ENCODE measurements around the gene APP.
"Not testable (repeated sequence)": the region's sequence is repeated elsewhere in the genome, so short reads cannot be mapped to it uniquely, and the experiment has no call there.

Gene APP

DNA sequence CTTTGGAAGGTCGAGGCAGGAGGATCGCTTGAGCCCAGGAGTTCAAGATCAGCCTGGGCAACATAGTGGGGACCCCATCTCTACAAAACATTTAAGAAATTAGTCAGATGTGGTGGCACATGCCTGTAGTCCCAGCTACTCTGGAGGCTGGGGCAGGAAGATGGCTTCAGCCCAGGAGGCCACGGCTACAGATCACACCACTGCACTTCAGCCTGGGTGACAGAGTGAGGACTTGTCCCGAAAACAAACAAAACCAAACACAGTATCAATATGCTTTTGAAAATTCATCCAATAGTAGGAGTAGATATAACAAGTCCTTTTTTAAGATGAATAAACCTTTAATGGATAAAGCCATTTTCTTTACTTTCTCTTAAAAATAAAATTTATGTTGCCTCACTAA is 8.5 kb downstream of the APP start:
- DNase-seq (ENCODE audit: low read depth): no peak

DNA sequence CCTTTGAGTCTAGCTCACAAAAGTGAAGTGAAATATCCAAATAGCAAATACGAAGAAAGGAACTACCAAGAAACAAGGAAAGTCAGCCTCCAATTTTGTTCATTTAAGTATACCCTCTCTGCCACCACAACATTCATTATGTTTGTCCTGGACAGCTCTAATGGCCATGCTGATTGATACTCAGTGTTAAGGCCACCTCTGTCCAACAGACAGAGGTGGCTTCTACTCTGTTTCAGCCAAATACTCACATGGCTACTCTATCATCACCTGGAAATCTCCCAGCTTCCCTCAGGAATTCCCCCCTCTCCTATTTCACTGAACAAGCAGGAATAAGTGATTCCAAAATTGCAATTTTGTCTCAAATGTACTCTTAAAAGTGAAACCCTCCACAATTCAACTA is 10.7 kb downstream of the APP start:
- no peak for DNase-seq (ENCODE audit: low read depth)

DNA sequence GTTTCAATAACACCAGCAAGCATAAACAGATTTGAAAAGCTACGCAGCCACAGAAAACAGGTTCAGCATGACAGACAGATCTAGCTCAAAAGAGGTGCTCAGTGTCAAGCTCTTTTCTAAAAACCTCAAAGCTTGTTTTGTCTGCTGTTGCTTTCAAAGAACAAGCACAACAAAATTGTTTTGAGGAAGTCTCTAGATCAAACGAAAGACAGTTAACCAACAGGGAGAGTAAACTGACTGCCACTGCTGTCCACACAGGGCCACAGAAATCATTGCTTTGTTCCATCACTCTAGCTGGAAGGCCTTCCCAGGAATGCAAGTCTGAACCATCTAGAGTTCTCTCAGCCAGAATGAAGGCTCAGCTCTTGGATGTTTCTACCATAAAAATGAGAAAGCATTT is 12.8 kb downstream of the APP start:
- no peak for DNase-seq (ENCODE audit: low read depth)

DNA sequence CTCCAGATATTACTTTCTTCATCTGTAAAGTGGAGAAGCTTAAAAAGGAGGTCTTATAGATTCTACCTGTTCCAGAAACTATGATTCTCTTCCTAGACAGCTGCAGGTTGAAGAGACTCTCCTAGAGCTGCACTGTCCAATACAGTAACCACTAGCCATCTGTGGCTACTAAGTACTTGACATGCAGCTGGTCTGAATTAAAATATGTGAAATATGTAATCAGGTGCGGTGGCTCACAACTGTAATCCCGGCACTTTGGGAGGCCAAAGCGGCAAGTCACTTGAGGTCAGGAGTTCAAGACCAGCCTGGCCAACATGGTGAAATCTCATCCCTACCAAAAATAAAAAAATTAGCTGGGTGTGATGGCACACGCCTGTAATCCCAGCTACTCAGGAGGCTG is 15.8 kb downstream of the APP start:
- DNase-seq (ENCODE audit: low read depth): no peak

DNA sequence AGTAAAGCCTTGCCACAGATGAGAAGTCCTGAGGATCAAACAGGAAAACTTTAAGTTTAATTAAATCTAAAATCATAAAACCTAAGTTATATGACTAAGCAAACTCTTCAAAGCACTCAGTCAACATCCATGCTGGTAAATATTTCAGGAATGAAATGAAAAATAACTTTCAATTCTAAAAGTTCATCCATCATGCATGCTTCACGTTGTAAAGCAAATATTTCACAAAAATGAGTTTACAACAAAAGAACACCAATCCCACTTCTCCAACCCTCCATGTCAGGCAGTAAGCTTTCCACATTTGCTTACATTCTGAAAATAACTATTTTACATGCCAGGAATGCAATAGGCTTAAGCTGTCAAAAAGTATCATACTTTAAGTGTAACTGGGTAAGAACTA is 16.8 kb downstream of the APP start:
- no peak for DNase-seq (ENCODE audit: low read depth)

DNA sequence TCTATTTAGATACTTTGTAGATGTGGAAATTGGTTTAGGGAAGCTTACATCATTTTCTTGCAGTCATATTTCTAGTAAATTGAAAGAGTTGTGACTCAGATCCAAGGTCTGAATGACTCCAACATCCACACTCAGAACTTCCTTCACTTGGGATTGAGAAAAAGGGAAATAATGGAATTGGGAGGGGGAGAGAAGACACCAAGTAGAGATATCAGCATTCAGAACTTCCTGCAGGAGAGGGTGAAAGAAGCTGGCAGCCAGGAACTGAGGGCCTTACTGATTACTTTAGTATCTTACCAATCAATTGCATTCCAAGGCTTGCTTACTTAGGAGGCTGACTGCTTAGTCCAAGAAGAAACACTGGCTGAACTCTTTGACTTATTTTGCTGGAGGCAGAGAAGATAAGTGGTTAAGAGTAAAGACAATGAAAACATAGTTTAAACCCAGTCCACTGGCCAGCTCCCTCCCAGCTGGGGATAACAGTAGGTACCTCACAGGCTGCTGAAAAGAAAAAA is 21.7 kb downstream of the APP start:
- no peak for DNase-seq (ENCODE audit: low read depth)

DNA sequence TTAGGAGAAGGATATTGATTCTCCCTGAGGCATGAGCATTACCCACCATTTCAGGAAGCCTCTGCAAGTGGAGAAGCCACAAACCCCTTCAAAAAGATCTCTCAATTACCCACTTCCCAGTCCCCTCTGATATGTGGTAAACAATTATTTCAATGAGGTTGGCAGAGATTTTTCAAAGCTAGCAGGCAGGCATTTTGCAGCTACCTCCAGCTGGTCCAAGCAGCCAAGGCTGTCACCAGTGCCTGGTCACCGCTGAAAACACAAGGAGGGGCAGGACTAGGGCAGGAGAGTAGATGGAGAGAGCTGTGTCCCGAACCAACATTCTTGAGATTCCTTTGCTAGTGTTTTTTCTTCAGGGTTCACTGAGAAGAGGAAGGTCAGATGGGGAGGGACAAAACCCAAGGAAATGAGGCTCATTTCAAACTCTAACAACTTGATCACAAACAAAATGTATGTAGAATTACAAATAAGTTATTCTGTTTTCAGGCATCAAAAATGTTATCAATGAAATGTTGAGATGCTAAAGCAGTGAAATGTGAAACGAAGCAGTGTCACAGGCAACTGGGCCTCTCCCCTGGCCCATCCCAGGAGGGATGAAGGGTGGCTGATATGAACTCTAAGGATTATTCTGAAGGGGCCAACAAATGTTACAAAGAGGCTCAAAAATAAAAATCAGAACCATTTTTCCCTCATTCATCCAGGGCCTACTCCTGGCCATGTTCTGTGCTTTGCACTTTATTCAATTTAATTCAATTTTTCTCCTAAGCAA is 22.3 kb downstream of the APP start:
- DNase-seq (ENCODE audit: low read depth): no peak

DNA sequence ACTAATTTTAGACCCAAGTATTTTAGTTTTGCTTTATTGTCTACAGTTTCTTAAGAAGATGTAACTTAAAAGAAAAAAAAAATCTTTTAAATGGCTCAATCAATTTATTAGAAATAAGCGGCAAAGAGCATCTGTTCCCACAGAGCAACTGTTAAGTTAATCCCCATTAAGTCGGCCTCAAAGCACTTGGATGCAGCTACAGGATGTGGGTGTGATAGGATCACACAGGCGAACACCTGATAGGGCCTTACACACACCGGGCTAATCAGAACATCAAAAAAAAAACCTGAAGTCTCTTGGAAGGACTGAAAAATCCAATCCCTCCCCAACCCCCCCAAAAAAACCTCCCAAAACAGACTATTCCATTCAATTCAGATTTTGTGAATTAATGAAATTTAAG is 23.0 kb downstream of the APP start:
- no peak for DNase-seq (ENCODE audit: low read depth)

DNA sequence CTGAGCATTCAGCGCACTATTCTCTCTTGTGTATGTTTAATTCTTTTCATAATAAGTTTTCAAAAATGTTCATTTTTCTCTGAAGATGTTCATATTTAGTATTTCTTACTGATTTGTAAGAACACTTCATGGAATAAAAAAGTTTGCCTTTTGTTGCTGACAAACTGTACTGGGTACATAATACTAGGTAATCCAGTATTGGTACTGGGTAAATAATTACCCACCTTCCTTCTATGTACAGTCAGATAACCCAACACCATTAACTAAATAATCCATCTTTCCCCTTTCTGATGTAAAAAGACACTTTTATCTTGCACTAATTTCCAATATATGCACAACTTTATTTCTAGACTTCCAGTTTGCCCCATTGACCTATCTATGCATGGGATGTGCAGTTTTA is 23.9 kb downstream of the APP start:
- no peak for DNase-seq (ENCODE audit: low read depth)

DNA sequence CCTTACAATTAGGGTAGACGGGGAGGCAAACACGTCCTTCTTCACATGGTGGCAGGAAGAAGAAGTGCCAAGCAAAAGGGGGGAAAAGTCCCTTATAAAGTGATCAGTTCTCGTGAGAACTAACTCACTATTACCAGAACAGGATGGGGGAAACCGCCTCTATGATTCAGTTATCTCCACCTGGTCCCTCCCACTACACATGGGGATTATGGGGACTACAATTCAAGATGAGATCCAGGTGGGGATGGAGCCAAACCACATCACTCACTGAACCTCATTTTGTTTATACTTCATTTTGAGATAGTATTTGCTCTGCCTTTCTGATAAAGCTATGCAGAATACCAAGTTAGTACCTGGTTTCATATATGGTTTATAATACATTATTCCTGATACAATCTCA is 26.5 kb downstream of the APP start:
- DNase-seq (ENCODE audit: low read depth): no peak

DNA sequence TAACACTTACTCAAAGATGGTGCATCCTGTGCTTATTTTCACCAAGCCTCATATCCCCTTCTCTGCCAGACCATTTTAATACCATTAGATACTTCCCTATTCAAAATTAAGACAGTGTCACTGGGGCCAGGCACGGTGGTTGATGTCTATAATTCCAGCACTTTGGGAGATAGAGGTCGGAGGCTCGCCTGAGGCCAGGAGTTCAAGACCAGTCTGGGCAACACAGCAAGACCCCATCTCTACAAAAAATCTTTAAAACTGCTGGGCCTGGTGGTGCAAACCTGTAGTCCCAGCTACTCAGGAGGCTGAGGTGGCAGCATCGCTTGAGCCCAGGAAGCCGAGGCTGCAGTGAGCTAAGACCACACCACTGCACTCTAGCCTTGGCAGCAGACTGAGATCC is 28.2 kb downstream of the APP start:
- no peak for DNase-seq (ENCODE audit: low read depth)

DNA sequence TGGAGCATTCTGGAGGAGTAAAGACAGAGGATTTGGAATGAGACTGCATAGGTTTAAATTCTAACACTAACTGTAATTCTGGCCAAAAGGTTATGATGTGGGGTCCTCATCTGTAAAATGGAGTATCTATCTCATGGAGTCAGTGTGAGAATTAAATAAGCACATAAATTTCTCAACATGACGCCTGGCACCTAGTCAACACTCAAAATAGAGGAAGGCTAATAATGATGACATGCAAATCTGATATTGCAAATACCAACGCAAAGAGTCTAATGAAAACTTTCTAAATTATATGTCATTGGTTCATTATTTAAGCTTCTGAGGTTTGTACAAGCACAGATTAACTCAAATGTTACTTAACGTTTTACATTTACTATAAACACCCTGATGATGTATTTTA is 29.6 kb downstream of the APP start:
- DNase-seq (ENCODE audit: low read depth): no peak

DNA sequence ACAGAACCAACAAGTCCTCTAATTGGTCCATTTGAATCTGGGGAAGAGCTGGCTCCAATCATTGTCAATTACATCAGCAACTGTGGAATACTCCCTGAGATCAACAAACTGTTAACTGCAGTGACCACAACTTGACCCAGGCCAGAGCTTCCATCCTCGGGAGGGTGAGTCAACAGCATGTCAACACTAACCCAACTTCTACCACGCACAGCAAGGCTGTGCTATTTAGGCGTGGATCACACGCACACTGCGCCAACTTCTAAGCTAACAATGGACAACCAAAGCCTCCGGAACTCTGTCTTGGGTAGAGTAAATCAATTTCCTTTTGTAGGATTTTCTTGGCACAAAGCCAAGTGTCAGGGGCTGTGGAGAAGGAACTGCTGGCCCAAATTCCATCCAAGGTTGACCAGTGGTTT is 30.4 kb downstream of the APP start:
- DNase-seq (ENCODE audit: low read depth): no peak

DNA sequence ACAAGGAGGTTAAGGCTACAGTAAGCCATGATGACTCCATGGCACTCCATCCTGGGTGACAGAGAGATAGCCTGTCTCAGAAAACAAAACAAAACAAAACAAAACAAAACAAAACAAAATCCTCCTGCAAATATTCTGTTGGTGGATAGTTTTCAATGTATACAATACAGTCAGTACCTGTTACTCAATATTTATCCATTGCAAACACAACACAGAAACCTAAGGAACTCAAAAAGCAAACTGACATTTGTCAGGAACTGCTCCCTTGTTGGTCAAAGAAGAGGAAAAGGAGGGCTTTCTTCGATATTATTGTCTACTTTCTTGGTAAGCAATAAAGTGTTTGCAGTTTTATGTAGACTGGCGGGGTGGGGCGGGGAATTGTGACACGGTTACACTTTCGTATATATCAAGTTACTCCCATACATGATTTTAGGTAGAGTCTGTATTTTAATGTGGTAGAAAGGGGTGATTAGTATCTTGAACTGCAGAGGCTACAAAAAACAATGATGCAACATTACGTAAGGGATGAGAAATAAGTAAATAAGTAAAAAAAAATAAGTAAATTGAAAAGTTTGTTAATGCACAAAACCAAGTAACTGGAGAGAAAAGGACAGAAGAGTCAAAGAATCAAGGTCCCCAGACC is 31.8 kb downstream of the APP start:
- no peak for DNase-seq (ENCODE audit: low read depth)

DNA sequence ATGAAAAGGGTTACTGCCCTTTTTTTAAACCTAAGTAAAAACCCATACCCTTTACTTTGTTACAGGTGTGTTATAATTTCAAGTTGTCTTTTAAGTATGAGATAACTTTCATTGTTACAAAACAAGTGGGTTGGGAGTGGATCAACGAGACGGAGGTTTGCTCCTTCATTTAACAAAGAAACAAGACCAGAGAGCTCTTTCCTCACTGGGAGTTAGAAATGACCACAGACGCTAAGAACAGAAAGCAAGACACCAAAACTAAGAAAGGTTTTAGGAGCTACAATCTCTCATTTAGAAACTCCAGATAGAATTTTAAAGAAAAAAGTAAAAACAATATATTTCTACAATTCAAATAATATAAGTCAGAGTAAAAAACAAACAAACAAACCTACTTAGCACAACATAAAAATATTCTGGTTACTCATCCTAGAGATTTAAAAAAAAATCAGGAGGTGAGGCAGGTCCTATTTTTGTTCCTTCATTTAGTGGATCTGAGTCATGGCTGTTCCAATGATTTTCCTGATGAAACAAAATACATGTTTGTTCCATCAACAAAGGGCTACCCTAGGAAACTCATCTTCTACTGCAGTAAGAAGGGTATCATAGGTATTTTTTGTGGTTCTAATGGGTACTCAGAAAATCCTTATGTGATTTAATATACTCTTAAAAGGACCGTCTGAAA is 33.0 kb downstream of the APP start:
- no peak for DNase-seq (ENCODE audit: low read depth)

DNA sequence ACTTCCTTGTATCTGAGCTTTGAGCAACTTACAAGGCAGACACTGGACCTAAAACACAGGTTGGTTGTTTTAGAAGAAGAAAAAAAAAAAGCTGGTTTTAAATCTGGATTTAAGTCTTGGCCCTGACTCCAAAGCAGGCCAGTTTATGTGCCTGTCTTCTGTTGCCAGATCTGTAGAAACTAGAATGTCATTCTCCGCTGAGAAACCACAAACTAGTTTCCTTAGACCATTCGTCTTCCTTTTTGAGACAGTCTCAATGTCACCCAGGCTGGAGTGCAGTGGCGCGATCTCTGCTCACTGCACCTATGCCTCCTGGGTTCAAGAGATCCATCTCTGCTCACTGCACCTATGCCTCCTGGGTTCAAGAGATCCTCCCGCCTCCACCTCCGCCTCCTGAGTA is 33.9 kb downstream of the APP start:
- no peak for DNase-seq (ENCODE audit: low read depth)

DNA sequence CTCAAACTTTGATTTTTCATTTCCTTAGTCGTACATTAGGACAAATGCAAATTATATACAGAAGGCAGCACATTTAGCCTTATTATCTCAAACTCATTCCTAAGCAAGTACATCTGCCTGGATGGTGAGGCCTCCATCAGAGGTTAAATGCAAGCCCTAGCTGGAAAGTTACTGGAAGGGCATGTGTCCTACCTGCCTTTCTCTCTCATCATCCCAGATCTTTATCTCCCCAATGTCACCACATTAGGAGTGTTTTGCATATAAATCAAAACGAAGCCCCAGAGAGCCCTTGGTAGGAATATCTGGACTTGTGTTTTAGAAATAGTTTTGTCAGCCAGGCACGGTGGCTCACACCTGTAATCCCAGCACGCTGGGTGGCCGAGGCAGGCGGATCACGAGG is 35.0 kb downstream of the APP start:
- DNase-seq (ENCODE audit: low read depth): no peak

DNA sequence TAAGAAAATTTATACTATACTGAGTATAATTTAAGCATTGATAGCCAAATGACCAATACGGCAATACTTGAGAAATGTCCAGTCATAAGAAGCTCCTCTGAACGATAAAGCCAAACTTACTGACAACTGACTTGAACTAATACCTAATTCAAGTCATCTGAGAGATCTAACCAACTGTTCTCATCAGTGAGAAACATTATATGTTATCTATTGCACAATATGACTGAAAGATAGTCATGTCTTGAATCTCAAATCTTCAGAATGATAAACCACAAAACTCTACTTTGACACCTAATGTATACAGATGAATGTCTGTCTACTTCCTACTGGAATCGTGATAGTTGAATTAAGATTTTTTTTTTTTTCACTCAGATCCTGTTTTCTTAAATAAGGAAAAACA is 39.0 kb downstream of the APP start:
- no peak for DNase-seq (ENCODE audit: low read depth)

DNA sequence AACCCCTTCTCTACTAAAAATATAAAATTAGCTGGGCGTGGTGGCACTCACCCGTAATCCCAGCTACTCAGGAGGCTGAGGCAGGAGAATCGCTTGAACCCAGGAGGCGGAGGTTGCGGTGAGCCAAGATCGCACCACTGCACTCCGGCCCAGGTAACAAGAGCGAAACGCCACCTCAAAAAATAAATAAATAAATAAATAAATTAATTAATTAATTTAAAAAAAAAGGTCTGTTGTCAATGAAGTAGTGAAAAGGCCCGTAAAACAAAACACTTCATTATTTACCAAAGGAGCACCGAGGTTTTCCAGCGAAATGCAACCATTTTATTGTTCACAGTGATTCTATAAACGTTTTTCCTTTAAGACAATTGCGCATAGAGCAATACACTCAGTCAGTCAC is 39.5 kb downstream of the APP start:
- not testable (repeated sequence) for DNase-seq (ENCODE audit: low read depth)

DNA sequence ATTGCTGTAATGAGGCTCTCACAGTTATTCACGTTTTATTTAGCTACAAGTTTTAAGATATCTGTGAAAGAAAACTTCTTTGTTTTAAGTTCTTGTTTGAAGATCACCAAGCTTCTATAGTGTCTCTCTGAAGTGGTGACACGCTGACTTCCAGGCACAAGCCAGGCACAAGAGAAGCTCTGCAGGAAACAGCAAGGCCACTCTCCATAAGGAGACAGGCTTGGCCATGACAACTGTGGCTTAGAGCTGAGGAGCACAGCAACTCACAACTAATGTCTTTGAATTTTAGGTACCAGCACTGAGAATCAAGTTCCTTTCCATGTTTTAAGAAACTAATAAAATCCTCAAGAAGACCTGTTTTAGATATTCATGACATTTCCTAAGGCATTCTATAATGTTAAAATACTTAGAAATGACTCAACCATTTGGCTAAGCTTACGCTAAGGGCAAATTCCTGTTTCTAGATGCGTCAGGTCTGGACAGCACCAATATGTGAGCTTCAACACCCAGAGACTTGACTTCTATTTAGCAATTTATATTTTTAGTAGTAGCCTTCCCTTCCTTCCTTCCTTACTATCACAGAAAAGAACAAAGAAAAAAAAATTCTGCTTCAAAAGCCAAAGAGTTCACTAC is 40.2 kb downstream of the APP start:
- no peak for DNase-seq (ENCODE audit: low read depth)

DNA sequence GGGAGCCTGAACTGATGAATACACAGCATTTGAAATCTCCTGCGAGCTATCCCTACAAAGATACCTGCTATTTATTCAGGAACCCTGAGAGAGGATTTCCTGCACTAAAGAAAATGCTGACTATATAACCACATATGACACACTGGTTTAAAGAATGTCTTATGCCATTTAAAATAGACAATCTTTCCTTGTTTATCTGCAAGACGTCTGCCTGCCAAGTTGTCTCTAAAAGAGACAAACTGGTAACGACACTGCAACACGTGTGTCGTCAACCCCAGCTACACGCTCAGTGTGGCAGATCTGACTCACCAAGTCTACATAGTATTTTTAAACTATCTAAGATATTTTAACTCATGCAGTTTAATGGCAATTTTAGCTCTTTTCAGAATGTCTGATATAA is 42.7 kb downstream of the APP start:
- DNase-seq (ENCODE audit: low read depth): no peak

DNA sequence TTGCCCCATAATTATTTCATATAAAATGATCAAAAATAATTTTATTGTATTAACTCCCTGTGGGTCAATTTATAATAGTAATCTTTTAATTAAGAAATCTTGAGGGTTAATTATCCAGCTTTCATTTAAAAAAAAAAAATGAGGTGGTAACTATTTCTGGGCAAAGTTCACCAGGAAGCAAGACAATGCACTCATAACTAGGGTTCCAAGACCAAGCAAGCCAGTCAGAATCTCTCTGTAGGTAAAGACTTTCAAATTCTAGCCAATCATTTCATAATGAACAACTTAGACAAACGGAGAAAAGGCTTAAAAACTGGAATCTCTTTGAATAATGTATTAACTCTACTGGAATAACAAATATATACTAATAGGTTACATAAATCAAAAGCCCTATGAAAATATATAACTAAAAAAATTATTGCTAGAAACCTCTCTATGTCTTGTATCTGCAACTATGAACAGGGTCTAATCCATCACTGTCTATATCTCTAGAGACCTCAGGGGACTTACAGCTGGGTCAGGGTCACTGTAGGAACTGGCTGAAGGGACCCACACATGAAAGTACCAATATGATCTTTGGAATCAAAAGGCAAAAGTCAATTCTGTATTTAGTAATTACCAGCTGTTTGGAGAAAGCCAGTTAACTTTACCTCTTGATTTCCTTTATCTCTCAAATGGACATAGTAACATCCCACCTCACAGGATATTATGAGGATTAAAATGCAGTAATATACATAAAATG is 43.3 kb downstream of the APP start:
- DNase-seq (ENCODE audit: low read depth): no peak
